ENCODE data around the gene HSDL2.
"Not testable (repeated sequence)": the region's sequence is repeated elsewhere in the genome, so short reads cannot be mapped to it uniquely, and the experiment has no call there.

Gene HSDL2

GRCh38 chr9:112396872-112397271, 17.0 kb downstream of the HSDL2 start:
- DNase-seq (ENCODE audit: low spot score), result no peak

- DNase-seq (ENCODE audit: low spot score), result no peak
Observed at GRCh38 chr9:112401175-112401815, 21.4 kb downstream of the HSDL2 start.

- DNase-seq (ENCODE audit: low spot score), result no peak
Observed at GRCh38 chr9:112403614-112404201, 23.8 kb downstream of the HSDL2 start.

- no peak for DNase-seq (ENCODE audit: low spot score)
Observed at GRCh38 chr9:112404508-112404932, 24.6 kb downstream of the HSDL2 start.

- DNase-seq (ENCODE audit: low spot score), result no peak
Observed at GRCh38 chr9:112408275-112408674, 28.4 kb downstream of the HSDL2 start.

- no peak for DNase-seq (ENCODE audit: low spot score)
Observed at GRCh38 chr9:112408819-112409218, 28.9 kb downstream of the HSDL2 start.

- DNase-seq (ENCODE audit: low spot score), result no peak
Observed at GRCh38 chr9:112409758-112410157, 29.9 kb downstream of the HSDL2 start.

- no peak for DNase-seq (ENCODE audit: low spot score)
Observed at GRCh38 chr9:112411626-112412027, 31.7 kb downstream of the HSDL2 start.

- DNase-seq (ENCODE audit: low spot score), result not testable (repeated sequence)
Observed at GRCh38 chr9:112413728-112414127, 33.8 kb downstream of the HSDL2 start.

- no peak for DNase-seq (ENCODE audit: low spot score)
Observed at GRCh38 chr9:112420208-112420607, 40.3 kb downstream of the HSDL2 start.

GRCh38 chr9:112421771-112422222, 41.9 kb downstream of the HSDL2 start:
- DNase-seq (ENCODE audit: low spot score), result no peak

GRCh38 chr9:112422417-112423148, 42.7 kb downstream of the HSDL2 start:
- no peak for DNase-seq (ENCODE audit: low spot score)

GRCh38 chr9:112430006-112430522, 50.2 kb downstream of the HSDL2 start:
- DNase-seq (ENCODE audit: low spot score), result no peak

GRCh38 chr9:112433499-112434392, 53.8 kb downstream of the HSDL2 start:
- no peak for DNase-seq (ENCODE audit: low spot score)

- DNase-seq (ENCODE audit: low spot score), result no peak
Observed at GRCh38 chr9:112434487-112434886, 54.6 kb downstream of the HSDL2 start.

- no peak for DNase-seq (ENCODE audit: low spot score)
Observed at GRCh38 chr9:112437406-112437805, 57.5 kb downstream of the HSDL2 start.

- DNase-seq (ENCODE audit: low spot score), result no peak
Observed at GRCh38 chr9:112439171-112439570, 59.3 kb downstream of the HSDL2 start.

- no peak for DNase-seq (ENCODE audit: low spot score)
Observed at GRCh38 chr9:112439825-112440224, 59.9 kb downstream of the HSDL2 start.

GRCh38 chr9:112443200-112443599, 63.3 kb downstream of the HSDL2 start:
- no peak for DNase-seq (ENCODE audit: low spot score)

GRCh38 chr9:112443636-112444035, 63.7 kb downstream of the HSDL2 start:
- DNase-seq (ENCODE audit: low spot score), result no peak

- DNase-seq (ENCODE audit: low spot score), result no peak
Observed at GRCh38 chr9:112445196-112445595, 65.3 kb downstream of the HSDL2 start.

- DNase-seq (ENCODE audit: low spot score), result no peak
Observed at GRCh38 chr9:112446080-112446479, 66.2 kb downstream of the HSDL2 start.
